SK-N-SH (cell line): ENCODE data around the gene AHRR. TPM values are rescaled to one million over a fixed set of nuclear protein-coding genes. Genes with fewer than 3 reads are reported as not detected.
"Not testable (repeated sequence)": the region's sequence is repeated elsewhere in the genome, so short reads cannot be mapped to it uniquely, and the experiment has no call there.

ENCODE experiments used
- CTCF ChIA-PET: fragments of 300-600, 350-600 bp; formaldehyde crosslinking; extraction: SDS; loops from one replicate; lab custom pipeline; 2021; lab: Yijun Ruan, JAX
- POLR2A ChIA-PET: fragments of 350-600 bp; sonication (Branson Sonifier 250); formaldehyde crosslinking; extraction: SDS; loops from one replicate; lab custom pipeline; 2020; ENCODE audit warnings: antibody characterized with exemption, inconsistent platforms; lab: Yijun Ruan, JAX
- DNase-seq: peaks from one replicate; pipeline ENCODE4 v3.0.0; 2012
- H2AFZ ChIP-seq: fragments of 200-600 bp; sonication (generic); 2 replicates; pipeline ENCODE4 v1.8.1; 2016; ENCODE audit warnings: antibody characterized with exemption, mild to moderate bottlenecking, low read depth
- H3F3A ChIP-seq: fragments of 200-600 bp; sonication (generic); replicated peaks from 2 replicates; pipeline ENCODE3; 2016; ENCODE audit warnings: antibody characterized with exemption, mild to moderate bottlenecking; ENCODE audit not compliant: insufficient read depth
- H3K27ac ChIP-seq, 2 experiments: fragments of 200-500 bp in 1 of 2; fragments of 200-600 bp in 1 of 2; sonication (Bioruptor generic) in 1 of 2; sonication (generic), shearing (Covaris generic) in 1 of 2; 2 replicates each; pipeline versions ENCODE4 v1.5.1 to v1.6.1; 2014 to 2016; ENCODE audit warnings: low read depth in 2 of 2, inconsistent platforms in 1 of 2, low read length in 1 of 2, mild to moderate bottlenecking in 1 of 2, mixed read lengths in 1 of 2
- H3K27me3 ChIP-seq: fragments of 200-600 bp; sonication (generic), shearing (Covaris generic); 2 replicates; pipeline ENCODE4 v1.6.1; 2016; ENCODE audit warnings: mixed run types; ENCODE audit not compliant: insufficient read depth
- H3K36me3 ChIP-seq, 2 experiments: fragments of 200-500 bp in 1 of 2; fragments of 200-600 bp in 1 of 2; sonication (Bioruptor generic) in 1 of 2; sonication (generic) in 1 of 2; replicated peaks in 1 of 2; 2 replicates each; pipeline versions ENCODE3 to v1.5.1; 2014 to 2016; ENCODE audit warnings: low read length in 1 of 2, mild to moderate bottlenecking in 1 of 2; ENCODE audit not compliant: insufficient read depth in 2 of 2, control insufficient read depth in 1 of 2
- H3K4me1 ChIP-seq, 2 experiments: fragments of 200-500 bp in 1 of 2; fragments of 200-600 bp in 1 of 2; sonication (Bioruptor generic) in 1 of 2; sonication (generic), shearing (Covaris generic) in 1 of 2; 2 replicates each; pipeline versions ENCODE4 v1.5.1 to v1.6.1; 2014 to 2016; ENCODE audit warnings: low read depth in 1 of 2, low read length in 1 of 2, mixed run types in 1 of 2; ENCODE audit not compliant: insufficient read depth in 2 of 2, control insufficient read depth in 1 of 2
- H3K4me2 ChIP-seq: fragments of 200-600 bp; sonication (generic), shearing (Covaris generic); 2 replicates; pipeline ENCODE4 v1.6.1; 2017; ENCODE audit warnings: mixed run types
- H3K4me3 ChIP-seq, 2 experiments: fragments of 200-500 bp in 1 of 2; fragments of 200-600 bp in 1 of 2; sonication (Bioruptor generic) in 1 of 2; sonication (generic), shearing (Covaris generic) in 1 of 2; 2 replicates each; pipeline versions ENCODE4 v1.5.1 to v1.8.1; 2014 to 2016; ENCODE audit warnings: low read depth in 2 of 2, inconsistent platforms in 1 of 2, low read length in 1 of 2, mild to moderate bottlenecking in 1 of 2, mixed read lengths in 1 of 2, moderate library complexity in 1 of 2
- H3K79me2 ChIP-seq: fragments of 200-600 bp; sonication (generic); 2 replicates; pipeline ENCODE4 v1.8.1; 2017; ENCODE audit warnings: mild to moderate bottlenecking; ENCODE audit not compliant: insufficient read depth
- H3K9ac ChIP-seq: fragments of 200-600 bp; sonication (generic); 2 replicates; pipeline ENCODE4 v1.6.1; 2017; ENCODE audit warnings: mixed run types
- H3K9me2 ChIP-seq: fragments of 200-600 bp; sonication (generic); 2 replicates; pipeline ENCODE4 v1.6.1; 2017; ENCODE audit warnings: mixed run types
- H3K9me3 ChIP-seq: fragments of 200-600 bp; sonication (generic); 2 replicates; pipeline ENCODE4 v1.6.1; 2017; ENCODE audit warnings: mixed run types, mild to moderate bottlenecking, moderate library complexity
- H4K20me1 ChIP-seq: fragments of 200-600 bp; sonication (generic); 2 replicates; pipeline ENCODE4 v1.6.1; 2017; ENCODE audit warnings: mild to moderate bottlenecking, mixed run types; ENCODE audit not compliant: insufficient read depth
- CHD2 ChIP-seq: fragments of 150-350 bp; IDR thresholded peaks from 2 replicates; pipeline ENCODE4 v1.6.1; 2018; ENCODE audit warnings: low read length; ENCODE audit not compliant: partially characterized antibody
- ELF1 ChIP-seq: IDR thresholded peaks from 2 replicates; pipeline ENCODE4 v1.4.0; 2012
- EP300 ChIP-seq, 2 experiments: IDR thresholded peaks; 2 replicates each; pipeline versions ENCODE4 v1.4.0 to v1.6.1; 2012; ENCODE audit warnings: borderline replicate concordance in 1 of 2, low read depth in 1 of 2, low read length in 1 of 2
- FOSL2 ChIP-seq: IDR thresholded peaks from 2 replicates; pipeline ENCODE4 v1.4.0; 2012; ENCODE audit warnings: low read depth, mild to moderate bottlenecking, moderate library complexity, borderline replicate concordance
- FOXJ3 ChIP-seq: sonication (generic); formaldehyde crosslinking; IDR thresholded peaks from 2 replicates; pipeline ENCODE4 v1.5.1; 2020; ENCODE audit warnings: mild to moderate bottlenecking, missing genetic modification reagents
- FOXM1 ChIP-seq: IDR thresholded peaks from 2 replicates; pipeline ENCODE4 v1.4.0; 2012; ENCODE audit warnings: low read depth, mild to moderate bottlenecking
- GABPA ChIP-seq: IDR thresholded peaks from 2 replicates; pipeline ENCODE4 v1.4.0; 2012; ENCODE audit warnings: low read depth, mild to moderate bottlenecking
- JUND ChIP-seq: IDR thresholded peaks from 2 replicates; pipeline ENCODE4 v1.4.0; 2012
- MAX ChIP-seq: IDR thresholded peaks from 2 replicates; pipeline ENCODE4 v1.4.0; 2012; ENCODE audit warnings: low read depth
- MEF2A ChIP-seq: IDR thresholded peaks from 2 replicates; pipeline ENCODE4 v1.4.0; 2012; ENCODE audit warnings: low read depth, borderline replicate concordance
- MXI1 ChIP-seq: IDR thresholded peaks from 2 replicates; pipeline ENCODE4 v1.6.1; 2012; ENCODE audit warnings: mild to moderate bottlenecking, low read depth, low read length, improper control_type of control experiment
- NRF1 ChIP-seq: IDR thresholded peaks from 2 replicates; pipeline ENCODE4 v1.6.1; 2012; ENCODE audit warnings: low read depth, mild to moderate bottlenecking, low read length
- PBX3 ChIP-seq: IDR thresholded peaks from 2 replicates; pipeline ENCODE4; 2012
- POLR2AphosphoS5 ChIP-seq: IDR thresholded peaks from 2 replicates; pipeline ENCODE4 v1.6.1; 2012; ENCODE audit warnings: low read depth, low read length
- RAD21 ChIP-seq: IDR thresholded peaks from 2 replicates; pipeline ENCODE4 v1.6.1; 2012; ENCODE audit warnings: mild to moderate bottlenecking, low read length
- RFX5 ChIP-seq: IDR thresholded peaks from 2 replicates; pipeline ENCODE4 v1.6.1; 2012; ENCODE audit warnings: mild to moderate bottlenecking, improper control_type of control experiment, low read length
- RXRA ChIP-seq: IDR thresholded peaks from 2 replicates; pipeline ENCODE4 v1.4.0; 2012; ENCODE audit warnings: low read depth, mild to moderate bottlenecking, borderline replicate concordance
- SIN3A ChIP-seq: IDR thresholded peaks from 2 replicates; pipeline ENCODE4 v1.6.1; 2012; ENCODE audit warnings: low read depth, mild to moderate bottlenecking, low read length, moderate library complexity, borderline replicate concordance
- TAF1 ChIP-seq: IDR thresholded peaks from 2 replicates; pipeline ENCODE4 v1.6.1; 2012; ENCODE audit warnings: low read depth, mild to moderate bottlenecking, low read length, moderate library complexity, borderline replicate concordance
- TCF12 ChIP-seq: IDR thresholded peaks from 2 replicates; pipeline ENCODE4 v1.4.0; 2012
- TEAD4 ChIP-seq: IDR thresholded peaks from 2 replicates; pipeline ENCODE4 v1.4.0; 2012; ENCODE audit warnings: mild to moderate bottlenecking, borderline replicate concordance; ENCODE audit not compliant: insufficient read depth
- WGBS: methylation state at CpG from one replicate; pipeline ENCODE4 v1.1.6; 2017; ENCODE audit warnings: low lambda C conversion rate; 5-methylcytosine and 5-hydroxymethylcytosine counted together
- polyA plus RNA-seq, 3 experiments: library from polyadenylated mRNA; depleted of rRNA; stranded (reverse); fragments of >200 nt; gene quantifications; 2 replicates each; pipeline ENCODE4 v1.2.3, GENCODE V29; 2012

AHRR gene
- polyA plus RNA-seq, 1 of the 3 experiments (the other 2 are of a cell fraction), result 0.71 TPM

GRCh38 chr5:395921-396530 is 74.5 kb downstream of the AHRR start:
- H3K4me3 ChIP-seq, result no peak overlapping the region
- H3K4me1 ChIP-seq, result peaks cover 4% of the 10 kb centered on the region in 2 experiments; a peak in 2 of 4 replicates
- no peak overlapping the region for H3K4me2 ChIP-seq
- ChIA-PET POLR2A (no interaction called here), CTCF (no interaction called here)
- no peak overlapping the region; a peak in 1 of 4 replicates for H3K27ac ChIP-seq
- H3K9me2 ChIP-seq, result no peaks in the 10 kb centered on the region
- H2AFZ ChIP-seq, result no peak overlapping the region
- no peaks in the 10 kb centered on the region for H4K20me1 ChIP-seq
- WGBS, result 88% methylated on average over 14 of the region's 17 CpGs
- peak; percentile 32 for DNase-seq
- H3K27me3 ChIP-seq, result no peaks in the 10 kb centered on the region
- no peaks in the 10 kb centered on the region for H3K36me3 ChIP-seq
- no peak overlapping the region for H3K9ac ChIP-seq
- H3K9me3 ChIP-seq, result no peaks in the 10 kb centered on the region
- no peak for TF ChIP-seq CHD2
- no peak for TF ChIP-seq MEF2A
- no peak for TF ChIP-seq GABPA
- TF ChIP-seq RXRA, result no peak
- TF ChIP-seq POLR2AphosphoS5, result no peak
- TF ChIP-seq FOSL2, result no peak
- TF ChIP-seq FOXJ3 (CRISPR knock-in tag), result no peak
- no peak for TF ChIP-seq MAX
- no peak for TF ChIP-seq TEAD4
- no peaks in the 10 kb centered on the region for H3K79me2 ChIP-seq
- H3F3A ChIP-seq, result no peaks in the 10 kb centered on the region

GRCh38 chr5:396531-396961 is 75.0 kb downstream of the AHRR start:
- Histone ChIP-seq H3K27me3 (no peaks in the 10 kb centered on the region), H3K36me3 (no peaks in the 10 kb centered on the region), H3K27ac (no peak overlapping the region), H3K4me3 (no peak overlapping the region), H3K4me1 (peaks cover 4% of the 10 kb centered on the region in 2 experiments; a peak in 2 of 4 replicates), H3K9me3 (no peaks in the 10 kb centered on the region), H4K20me1 (no peaks in the 10 kb centered on the region), H3F3A (no peaks in the 10 kb centered on the region), H3K4me2 (no peak overlapping the region), H2AFZ (no peak overlapping the region), H3K79me2 (no peaks in the 10 kb centered on the region), H3K9me2 (no peaks in the 10 kb centered on the region), H3K9ac (no peak overlapping the region)
- no peak for TF ChIP-seq RFX5
- no peak for TF ChIP-seq SIN3A
- no peak for TF ChIP-seq MXI1
- TF ChIP-seq JUND, result no peak
- TF ChIP-seq TCF12, result no peak
- no peak for TF ChIP-seq FOXM1
- no peak for TF ChIP-seq POLR2AphosphoS5
- no peak for TF ChIP-seq RAD21
- no peak for TF ChIP-seq PBX3
- no peak for TF ChIP-seq RXRA
- TF ChIP-seq GABPA, result no peak
- TF ChIP-seq ELF1, result no peak
- TF ChIP-seq FOXJ3 (CRISPR knock-in tag), result no peak
- TF ChIP-seq EP300 (IDR thresholded peaks at IDR 0.05; ENCODE audit: borderline replicate concordance in 1 of 2, low read depth in 1 of 2, low read length in 1 of 2), result no peak
- no peak for TF ChIP-seq NRF1
- no peak for TF ChIP-seq TAF1
- no peak for TF ChIP-seq MAX
- no peak for TF ChIP-seq FOSL2
- no peak for DNase-seq
- WGBS, result 83% methylated on average over 12 of the region's 13 CpGs
- CTCF ChIA-PET, result no interaction called here
- POLR2A ChIA-PET, result no interaction called here

GRCh38 chr5:398141-398474 is 76.6 kb downstream of the AHRR start:
- DNase-seq, H3K4me3 ChIP-seq, POLR2A ChIA-PET, H3F3A ChIP-seq, H3K9me2 ChIP-seq, H3K79me2 ChIP-seq, CTCF ChIA-PET, H3K27ac ChIP-seq, H3K4me2 ChIP-seq, H3K27me3 ChIP-seq, H3K36me3 ChIP-seq, H3K9me3 ChIP-seq, H3K4me1 ChIP-seq, H2AFZ ChIP-seq, H4K20me1 ChIP-seq, H3K9ac ChIP-seq: not testable (repeated sequence)
- 91% methylated on average over 15 of the region's 15 CpGs for WGBS
